Cardiac fibroblast (primary cell): ENCODE measurements around the gene PLRG1.

Experiments used
- DNase-seq, 2 donors: peaks; one replicate each; pipeline versions ENCODE4 v3.0.0 to v3.0.0-alpha.2; 2010; ENCODE audit warnings: low read depth in 2 of 2
- H3K4me3 ChIP-seq, 2 donors: replicated peaks in 1 of 2; 1 replicate in 1 of 2; 2 replicates in 1 of 2; pipeline ENCODE4 v1.5.1; 2011; ENCODE audit warnings: low read depth in 2 of 2, low read length in 2 of 2, mild to moderate bottlenecking in 2 of 2, moderate library complexity in 1 of 2
- CTCF ChIP-seq: IDR thresholded peaks from one replicate; pipeline ENCODE4 v1.5.1; 2011; ENCODE audit warnings: low read depth, mild to moderate bottlenecking, low read length, inconsistent platforms

The PLRG1 gene

GRCh38 chr4:154526151-154526550, 24.0 kb downstream of the PLRG1 start:
- no peak overlapping the region for H3K4me3 ChIP-seq
- no peak for DNase-seq
- TF ChIP-seq CTCF = no peak

GRCh38 chr4:154521607-154522006, 28.6 kb downstream of the PLRG1 start:
- no peak overlapping the region for H3K4me3 ChIP-seq
- TF ChIP-seq CTCF = no peak
- DNase-seq = no peak

DNA sequence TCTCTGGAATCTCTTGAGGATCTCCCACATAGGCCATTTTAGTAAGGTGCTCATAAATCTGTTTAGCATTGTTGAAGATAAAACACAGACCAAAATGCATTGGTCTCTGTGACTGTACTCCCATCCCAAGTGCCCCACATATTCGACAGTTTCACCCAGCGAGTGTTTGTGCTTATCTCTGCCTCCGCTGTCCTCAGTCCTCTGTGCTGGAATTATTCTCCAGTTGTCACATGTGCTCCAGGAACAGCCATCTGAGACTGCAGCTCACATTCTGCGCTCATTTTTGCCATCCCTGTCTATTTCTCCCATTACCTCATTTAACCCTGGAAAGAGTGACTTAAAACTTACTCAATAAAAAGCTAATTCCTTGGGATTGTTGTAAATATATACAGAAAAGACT, 31.0 kb downstream of the PLRG1 start:
- TF ChIP-seq CTCF = no peak
- no peak for DNase-seq
- no peak overlapping the region for H3K4me3 ChIP-seq

- H3K4me3 ChIP-seq = no peak overlapping the region
- no peak for DNase-seq
- TF ChIP-seq CTCF = no peak
Observed at GRCh38 chr4:154517591-154517990, 32.6 kb downstream of the PLRG1 start.

DNA sequence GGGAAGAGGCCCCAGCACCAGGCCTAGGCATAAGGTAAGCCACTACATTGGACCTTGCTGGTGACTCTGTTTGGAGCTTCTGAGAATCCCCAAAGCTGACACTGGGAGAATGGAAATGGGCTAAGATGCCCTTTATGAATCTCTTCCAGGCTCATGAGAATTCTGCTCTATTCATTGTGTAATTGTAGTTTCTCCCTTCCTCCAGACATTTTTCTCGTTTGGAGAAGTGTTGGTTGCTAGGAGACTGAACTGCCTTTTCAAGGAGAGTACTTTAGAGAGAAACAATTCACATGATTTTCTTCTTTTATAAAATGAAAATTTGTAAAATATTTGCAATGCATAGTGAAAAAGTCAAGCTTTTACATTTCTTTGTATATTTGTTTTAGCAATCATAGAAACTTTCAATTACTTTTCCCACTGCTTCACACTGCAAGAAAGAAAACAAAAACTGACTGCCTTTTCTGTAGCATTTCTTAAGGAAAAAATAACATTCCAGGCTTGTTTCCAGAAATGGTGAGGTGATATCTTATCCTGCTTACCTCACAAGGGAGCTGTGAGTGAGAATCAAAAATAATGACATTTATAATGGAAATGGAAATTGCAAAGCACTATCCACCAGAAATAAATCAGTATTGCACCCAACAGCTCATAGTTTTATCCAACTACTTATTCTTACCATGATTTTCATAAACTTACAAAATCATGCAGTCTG, 33.7 kb downstream of the PLRG1 start:
- no peak overlapping the region for H3K4me3 ChIP-seq
- no peak for DNase-seq
- TF ChIP-seq CTCF = no peak

- TF ChIP-seq CTCF = no peak
- H3K4me3 ChIP-seq = no peak overlapping the region
- DNase-seq = no peak
Observed at GRCh38 chr4:154511981-154512380, 38.2 kb downstream of the PLRG1 start.

GRCh38 chr4:154511548-154511947, 38.7 kb downstream of the PLRG1 start:
- H3K4me3 ChIP-seq = no peak overlapping the region
- no peak for TF ChIP-seq CTCF

More at GRCh38 chr4:154511548-154511947, 38.7 kb downstream of the PLRG1 start:
- DNase-seq = no peak
